Stromal cell of bone marrow (primary cell): ENCODE data around the gene MTREX.

ENCODE experiments used
- DNase-seq: peaks from one replicate; pipeline ENCODE4 v3.0.0-alpha.2; 2012; ENCODE audit warnings: low read depth

MTREX gene

GRCh38 chr5:55471468-55471867 lies 163.7 kb downstream of the MTREX start:
- DNase-seq, result no peak

DNA sequence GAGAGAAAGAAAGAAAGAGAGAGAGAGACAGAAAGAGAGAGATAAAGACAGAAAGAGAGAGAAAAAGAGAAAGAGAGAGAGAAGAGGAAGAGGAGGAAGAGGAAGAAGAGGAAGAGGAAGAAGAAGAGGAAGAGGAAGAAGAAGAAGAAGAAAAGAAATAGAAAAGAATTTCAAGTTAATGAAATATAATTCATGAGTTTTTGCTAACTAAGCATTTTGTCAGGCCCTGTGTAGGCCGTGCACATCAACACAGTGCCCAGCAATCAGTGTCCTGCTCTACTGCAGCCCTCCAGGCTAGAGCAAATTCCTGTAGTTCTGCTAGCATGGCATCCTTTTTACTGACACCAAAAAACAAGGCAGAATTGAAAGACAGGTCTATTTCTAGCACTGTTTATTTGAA lies 164.9 kb downstream of the MTREX start:
- no peak for DNase-seq
